PFSK-1 (cell line): Measurements from ENCODE around the gene ZNF879.

ENCODE experiments used
- FOXP2 ChIP-seq: optimal IDR thresholded peaks from 2 replicates; pipeline ENCODE3; 2011; ENCODE audit warnings: borderline replicate concordance, control low read depth, inconsistent platforms; ENCODE audit not compliant: insufficient read depth; ENCODE audit errors: extremely low read length, extremely low read depth
- POLR2AphosphoS5 ChIP-seq: IDR thresholded peaks from 2 replicates; pipeline ENCODE4 v1.6.1; 2012; ENCODE audit warnings: low read depth, mild to moderate bottlenecking, control low read depth, low read length, moderate library complexity
- REST ChIP-seq, 2 experiments: IDR thresholded peaks; 2 replicates each; pipeline versions ENCODE4 v1.6.1 to v1.8.0; 2011 to 2012; ENCODE audit warnings: low read depth in 2 of 2, low read length in 2 of 2, control low read depth in 1 of 2, inconsistent platforms in 1 of 2, mild to moderate bottlenecking in 1 of 2, moderate library complexity in 1 of 2; ENCODE audit not compliant: insufficient read depth in 1 of 2
- SIN3A ChIP-seq: IDR thresholded peaks from 2 replicates; pipeline ENCODE4 v1.6.1; 2012; ENCODE audit warnings: mild to moderate bottlenecking, low read length, moderate library complexity, borderline replicate concordance; ENCODE audit not compliant: insufficient read depth
- TAF1 ChIP-seq: IDR thresholded peaks from 2 replicates; pipeline ENCODE4 v1.6.1; 2012; ENCODE audit warnings: low read length, control low read depth, borderline replicate concordance; ENCODE audit not compliant: insufficient read depth

The ZNF879 gene

GRCh38 chr5:178990491-178990890 lies 33.1 kb upstream of the ZNF879 start:
- TF ChIP-seq REST (IDR thresholded peaks at IDR 0.05; ENCODE audit: insufficient read depth in 1 of 2, low read depth in 2 of 2, low read length in 2 of 2): no peak
- TF ChIP-seq POLR2AphosphoS5: no peak
- TF ChIP-seq SIN3A: no peak
- TF ChIP-seq TAF1: no peak
- TF ChIP-seq FOXP2: no peak

GRCh38 chr5:178991190-178992145 lies 32.1 kb upstream of the ZNF879 start:
- TF ChIP-seq SIN3A: no peak
- no peak for TF ChIP-seq TAF1
- TF ChIP-seq POLR2AphosphoS5: no peak
- TF ChIP-seq FOXP2: no peak
- TF ChIP-seq REST (IDR thresholded peaks at IDR 0.05; ENCODE audit: insufficient read depth in 1 of 2, low read depth in 2 of 2, low read length in 2 of 2): no peak

GRCh38 chr5:178992291-178992895 lies 31.2 kb upstream of the ZNF879 start:
- no peak for TF ChIP-seq POLR2AphosphoS5
- no peak for TF ChIP-seq SIN3A
- TF ChIP-seq FOXP2: no peak
- TF ChIP-seq TAF1: no peak
- no peak for TF ChIP-seq REST (IDR thresholded peaks at IDR 0.05; ENCODE audit: insufficient read depth in 1 of 2, low read depth in 2 of 2, low read length in 2 of 2)

- TF ChIP-seq POLR2AphosphoS5 (no peak), FOXP2 (no peak), REST (IDR thresholded peaks at IDR 0.05; ENCODE audit: insufficient read depth in 1 of 2, low read depth in 2 of 2, low read length in 2 of 2) (no peak), SIN3A (no peak), TAF1 (no peak)
Measured at GRCh38 chr5:178993236-178993765, 30.3 kb upstream of the ZNF879 start.
